ENCODE results near the gene SMAD2. TPM values are rescaled to one million over a fixed set of nuclear protein-coding genes. Genes with fewer than 3 reads are reported as not detected.

Gene SMAD2
- total and polyA plus RNA-seq, 12 donors, result 20.9 to 270 (median 140) TPM

DNA sequence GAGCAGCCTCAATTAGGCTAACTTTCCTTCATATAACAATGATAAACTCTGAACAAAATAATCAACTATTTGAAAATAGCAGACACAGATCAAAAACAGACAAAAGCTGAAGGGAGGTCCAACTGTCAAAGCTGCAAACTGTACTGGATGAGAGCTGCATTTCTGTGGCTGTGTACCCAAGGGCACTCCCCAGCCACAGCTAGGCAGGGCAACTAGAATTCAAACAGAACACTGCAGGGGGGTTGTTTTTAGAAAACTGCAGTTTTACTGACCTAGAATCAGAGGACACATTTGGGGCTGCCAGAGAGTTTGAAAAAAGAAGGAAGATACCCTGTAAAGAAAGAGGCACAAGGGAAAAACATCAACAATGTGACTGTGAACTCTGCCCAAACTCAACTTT, 56.8 kb downstream of the SMAD2 start:
- intact Hi-C loops (cut with DNase I), result loop anchor here in 1 of 2 donors (10.0 kb wide), 1 partner anchor 51 kb away; no protein-coding TSS in a partner anchor
- H3K4me1 ChIP-seq (replicated peaks in 1 of 2), result peaks cover 0 to 22% of the 10 kb centered on the region in 2 donors
- DNase-seq, result peak in 1 of 7 donors; percentile 22
- H3K9me3 ChIP-seq (replicated peaks in 1 of 3), result no peaks in the 10 kb centered on the region
- H3K36me3 ChIP-seq (replicated peaks in 1 of 2), result peaks cover 0 to 7% of the 10 kb centered on the region in 2 donors
- no peaks in the 10 kb centered on the region for H3K27me3 ChIP-seq
- H3K4me3 ChIP-seq, result no peak overlapping the region
- TF ChIP-seq CTCF (IDR thresholded peaks at IDR 0.05) (no peak), POLR2A (IDR thresholded peaks at IDR 0.05) (no peak)
- H3K27ac ChIP-seq, result peak overlapping the region in 1 of 5 donors; percentile 3

GRCh38 chr18:47872426-47872825, 58.0 kb downstream of the SMAD2 start:
- H3K4me3 ChIP-seq, result no peak overlapping the region
- peaks cover 0 to 22% of the 10 kb centered on the region in 2 donors for H3K4me1 ChIP-seq (replicated peaks in 1 of 2)
- intact Hi-C loops (cut with DNase I), result loop anchor here in 1 of 2 donors (10.0 kb wide), 1 partner anchor 52 kb away; no protein-coding TSS in a partner anchor
- H3K27ac ChIP-seq, result no peak overlapping the region
- no peaks in the 10 kb centered on the region for H3K27me3 ChIP-seq
- no peak for TF ChIP-seq POLR2A (IDR thresholded peaks at IDR 0.05)
- TF ChIP-seq CTCF (IDR thresholded peaks at IDR 0.05), result no peak
- H3K36me3 ChIP-seq (replicated peaks in 1 of 2), result peaks cover 0 to 13% of the 10 kb centered on the region in 2 donors
- no peak for DNase-seq
- WGBS, 4 donors, result 95 to 99% (median 97%) methylated on average over 6 of the region's 6 CpGs
- H3K9me3 ChIP-seq (replicated peaks in 1 of 3), result no peaks in the 10 kb centered on the region

- H3K36me3 ChIP-seq (replicated peaks in 1 of 2), result peaks cover 0 to 13% of the 10 kb centered on the region in 2 donors
- no peak for DNase-seq
- no peak for TF ChIP-seq CTCF (IDR thresholded peaks at IDR 0.05)
- TF ChIP-seq POLR2A (IDR thresholded peaks at IDR 0.05), result no peak
- no peaks in the 10 kb centered on the region for H3K27me3 ChIP-seq
- peaks cover 0 to 22% of the 10 kb centered on the region in 2 donors for H3K4me1 ChIP-seq (replicated peaks in 1 of 2)
- H3K27ac ChIP-seq, result no peak overlapping the region
- H3K4me3 ChIP-seq, result no peak overlapping the region
- H3K9me3 ChIP-seq (replicated peaks in 1 of 3), result no peaks in the 10 kb centered on the region
- intact Hi-C loops (cut with DNase I), result loop anchor here in 1 of 2 donors (10.0 kb wide), 1 partner anchor 54 kb away; no protein-coding TSS in a partner anchor
- 88 to 91% (median 90%) methylated on average over 3 of the region's 3 CpGs for WGBS, 4 donors
Observed at GRCh38 chr18:47871288-47871687, 59.2 kb downstream of the SMAD2 start.

DNA sequence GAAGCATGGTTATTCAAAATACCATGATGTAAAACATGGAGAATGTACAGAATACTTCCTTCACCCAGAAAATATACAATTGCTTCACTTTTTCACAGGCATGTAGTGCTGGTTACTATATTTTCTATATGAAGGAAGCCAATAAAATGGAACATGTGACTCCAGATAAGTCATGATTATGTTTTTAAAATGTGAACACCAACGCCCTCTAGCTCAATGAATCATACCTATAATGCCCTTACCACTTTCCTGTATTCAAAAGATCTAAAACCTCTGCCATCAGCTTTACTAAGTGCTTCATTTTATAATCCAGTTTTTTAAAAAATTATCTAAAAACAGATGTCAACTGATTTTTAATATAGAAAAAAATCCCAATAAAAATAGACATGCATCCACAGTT, 59.9 kb downstream of the SMAD2 start:
- no peak for TF ChIP-seq CTCF (IDR thresholded peaks at IDR 0.05)
- no peak for TF ChIP-seq POLR2A (IDR thresholded peaks at IDR 0.05)
- H3K4me1 ChIP-seq (replicated peaks in 1 of 2), result peaks cover 0 to 18% of the 10 kb centered on the region in 2 donors
- no peaks in the 10 kb centered on the region for H3K9me3 ChIP-seq (replicated peaks in 1 of 3)
- no peak overlapping the region for H3K27ac ChIP-seq
- H3K4me3 ChIP-seq, result no peak overlapping the region
- intact Hi-C loops (cut with DNase I), result loop anchor here in 1 of 2 donors (10.0 kb wide), 1 partner anchor 54 kb away; no protein-coding TSS in a partner anchor
- WGBS, 4 donors, result 46 to 73% (median 57%) methylated on average over 1 of the region's 1 CpG
- H3K36me3 ChIP-seq (replicated peaks in 1 of 2), result peaks cover 0 to 13% of the 10 kb centered on the region in 2 donors
- no peaks in the 10 kb centered on the region for H3K27me3 ChIP-seq
- no peak for DNase-seq

Measured in adrenal gland (tissue), 12 donors.